Measurements from ENCODE around the gene ZNF207. TPM values are rescaled to one million over a fixed set of nuclear protein-coding genes. Genes with fewer than 3 reads are reported as not detected.

Gene ZNF207
- total RNA-seq, 1 experiment from 2014 or later = 223 TPM

GRCh38 chr17:32356750-32357149 lies 6.8 kb downstream of the ZNF207 start (continued):
- TF ChIP-seq E2F4 (CRISPR knock-in tag; IDR thresholded peaks at IDR 0.05; ENCODE audit: borderline replicate concordance, low read depth) (no peak), CDX4 (CRISPR knock-in tag; IDR thresholded peaks at IDR 0.05; ENCODE audit: borderline replicate concordance) (no peak), PREB (CRISPR knock-in tag; IDR thresholded peaks at IDR 0.05; ENCODE audit: borderline replicate concordance) (no peak), FOXK1 (CRISPR knock-in tag; IDR thresholded peaks at IDR 0.05) (no peak), HMGXB4 (CRISPR knock-in tag; IDR thresholded peaks at IDR 0.05) (no peak), FOXP1 (CRISPR knock-in tag; IDR thresholded peaks at IDR 0.05; ENCODE audit: borderline replicate concordance) (no peak), ZNF138 (CRISPR knock-in tag; conservative IDR thresholded peaks at IDR 0.05) (no peak), PRDM15 (CRISPR knock-in tag; IDR thresholded peaks at IDR 0.05) (no peak), AR (CRISPR knock-in tag; IDR thresholded peaks at IDR 0.05) (no peak), TCF7 (CRISPR knock-in tag; IDR thresholded peaks at IDR 0.05; ENCODE audit: low read depth) (no peak), NFYB (CRISPR knock-in tag; conservative IDR thresholded peaks at IDR 0.05; ENCODE audit: low read depth) (no peak), ARID4B (CRISPR knock-in tag; IDR thresholded peaks at IDR 0.05; ENCODE audit: borderline replicate concordance) (no peak), IRF2 (CRISPR knock-in tag; IDR thresholded peaks at IDR 0.05; ENCODE audit: borderline replicate concordance, low read depth) (no peak)

All from WTC11 (cell line).